Fibroblast of skin of left biceps (primary cell): Measurements from ENCODE around the gene TMC5.

Experiments
- DNase-seq, 2 experiments: peaks; one replicate each; pipeline ENCODE4 v3.0.0-alpha.2; 2013; ENCODE audit warnings: low read depth in 2 of 2

The TMC5 gene

GRCh38 chr16:19460397-19460796 lies 42.7 kb downstream of the TMC5 start:
- DNase-seq, result no peak

GRCh38 chr16:19463468-19464315 lies 46.0 kb downstream of the TMC5 start:
- no peak for DNase-seq

- DNase-seq, result no peak
Measured at GRCh38 chr16:19468300-19468699, 50.6 kb downstream of the TMC5 start.

- no peak for DNase-seq
Measured at GRCh38 chr16:19472482-19472881, 54.8 kb downstream of the TMC5 start.

- no peak for DNase-seq
Measured at GRCh38 chr16:19474617-19475016, 56.9 kb downstream of the TMC5 start.

GRCh38 chr16:19478505-19478904 lies 60.8 kb downstream of the TMC5 start:
- DNase-seq, result no peak

GRCh38 chr16:19479302-19479721 lies 61.6 kb downstream of the TMC5 start:
- no peak for DNase-seq

- no peak for DNase-seq
Measured at GRCh38 chr16:19481296-19481695, 63.6 kb downstream of the TMC5 start.

- DNase-seq, result no peak
Measured at GRCh38 chr16:19481769-19482168, 64.1 kb downstream of the TMC5 start.

- no peak for DNase-seq
Measured at GRCh38 chr16:19482291-19482690, 64.6 kb downstream of the TMC5 start.

- DNase-seq, result no peak
Measured at GRCh38 chr16:19484096-19484495, 66.4 kb downstream of the TMC5 start.

- no peak for DNase-seq
Measured at GRCh38 chr16:19485611-19486010, 67.9 kb downstream of the TMC5 start.

- DNase-seq, result no peak
Measured at GRCh38 chr16:19486051-19486450, 68.4 kb downstream of the TMC5 start.

GRCh38 chr16:19486750-19487325 lies 69.2 kb downstream of the TMC5 start:
- DNase-seq, result no peak

GRCh38 chr16:19488213-19488640 lies 70.5 kb downstream of the TMC5 start:
- no peak for DNase-seq

GRCh38 chr16:19490619-19491018 lies 72.9 kb downstream of the TMC5 start:
- DNase-seq, result no peak

- no peak for DNase-seq
Measured at GRCh38 chr16:19497176-19497575, 79.5 kb downstream of the TMC5 start.

GRCh38 chr16:19499006-19499405 lies 81.3 kb downstream of the TMC5 start:
- no peak for DNase-seq

- DNase-seq, result no peak
Measured at GRCh38 chr16:19499481-19499880, 81.8 kb downstream of the TMC5 start.

GRCh38 chr16:19502395-19503131 lies 84.9 kb downstream of the TMC5 start:
- peak in 1 of 2 experiments; percentile 31 for DNase-seq

- DNase-seq, result no peak
Measured at GRCh38 chr16:19503461-19504075, 85.9 kb downstream of the TMC5 start.

- DNase-seq, result no peak
Measured at GRCh38 chr16:19505600-19506303, 88.1 kb downstream of the TMC5 start.
